GM19463 (cell line): ENCODE results near the gene GRIK2.
A peak's percentile ranks its signal among the peaks of the same experiment; 100 is the strongest.

Experiments
- ATAC-seq: cut with Tn5 transposase; IDR thresholded peaks from one replicate; pipeline ENCODE4 v1.9.1; 2021; ENCODE audit warnings: mild to moderate bottlenecking, moderate library complexity; ENCODE audit not compliant: unreplicated experiment

The GRIK2 gene

GRCh38 chr6:101537753-101538316 lies 144.3 kb downstream of the GRIK2 start:
- no peak for ATAC-seq

GRCh38 chr6:101539510-101540245 lies 146.2 kb downstream of the GRIK2 start:
- ATAC-seq = no peak

- ATAC-seq = no peak
These were observed 148.4 kb downstream of the GRIK2 start for GRCh38 chr6:101541894-101542293.

- ATAC-seq = no peak
These were observed 150.3 kb downstream of the GRIK2 start for GRCh38 chr6:101543796-101544195.

GRCh38 chr6:101544286-101544685 lies 150.8 kb downstream of the GRIK2 start:
- ATAC-seq = no peak

GRCh38 chr6:101545191-101545590 lies 151.7 kb downstream of the GRIK2 start:
- no peak for ATAC-seq

GRCh38 chr6:101550451-101550850 lies 156.9 kb downstream of the GRIK2 start:
- no peak for ATAC-seq

- ATAC-seq = no peak
These were observed 160.7 kb downstream of the GRIK2 start for GRCh38 chr6:101554231-101554630.

GRCh38 chr6:101558712-101559111 lies 165.2 kb downstream of the GRIK2 start:
- no peak for ATAC-seq

- ATAC-seq = no peak
These were observed 179.1 kb downstream of the GRIK2 start for GRCh38 chr6:101572627-101573026.

- no peak for ATAC-seq
These were observed 183.6 kb downstream of the GRIK2 start for GRCh38 chr6:101577091-101577490.

GRCh38 chr6:101578306-101578705 lies 184.8 kb downstream of the GRIK2 start:
- no peak for ATAC-seq

- no peak for ATAC-seq
These were observed 189.3 kb downstream of the GRIK2 start for GRCh38 chr6:101582792-101583191.

GRCh38 chr6:101585501-101585900 lies 192.0 kb downstream of the GRIK2 start:
- no peak for ATAC-seq

- no peak for ATAC-seq
These were observed 194.8 kb downstream of the GRIK2 start for GRCh38 chr6:101588343-101588742.

GRCh38 chr6:101595276-101595675 lies 201.8 kb downstream of the GRIK2 start:
- ATAC-seq = no peak

GRCh38 chr6:101597693-101598092 lies 204.2 kb downstream of the GRIK2 start:
- ATAC-seq = no peak

- no peak for ATAC-seq
These were observed 211.9 kb downstream of the GRIK2 start for GRCh38 chr6:101605426-101605825.

- ATAC-seq = peak; percentile 85
These were observed 212.4 kb downstream of the GRIK2 start for GRCh38 chr6:101605874-101606273.

- no peak for ATAC-seq
These were observed 213.7 kb downstream of the GRIK2 start for GRCh38 chr6:101607111-101607690.

- ATAC-seq = no peak
These were observed 215.2 kb downstream of the GRIK2 start for GRCh38 chr6:101608703-101609102.

GRCh38 chr6:101613556-101613955 lies 220.0 kb downstream of the GRIK2 start:
- ATAC-seq = no peak
